Liver (tissue), 9 donors: ENCODE results near the gene ANKRD28. TPM values are rescaled to one million over a fixed set of nuclear protein-coding genes. Genes with fewer than 3 reads are reported as not detected.

Source experiments
- DNase-seq: peaks from one replicate; pipeline ENCODE4 v3.0.0-alpha.2; 2017; ENCODE audit warnings: low spot score
- H3K27ac ChIP-seq, 2 donors: one replicate each; pipeline ENCODE4 v1.7.0; 2013; ENCODE audit warnings: inconsistent platforms in 2 of 2, low read length in 2 of 2, control low read depth in 1 of 2, low read depth in 1 of 2, mild to moderate bottlenecking in 1 of 2
- H3K27me3 ChIP-seq, 4 donors: one replicate each; pipeline versions ENCODE4 v1.6.1 to v1.7.0; 2013; ENCODE audit warnings: low read length in 3 of 4, inconsistent platforms in 1 of 4, mild to moderate bottlenecking in 1 of 4, moderate library complexity in 1 of 4; ENCODE audit not compliant: control insufficient read depth in 4 of 4, insufficient read depth in 4 of 4
- H3K36me3 ChIP-seq, 4 donors: one replicate each; pipeline versions ENCODE4 v1.6.1 to v1.7.0; 2013; ENCODE audit warnings: low read length in 3 of 4, mild to moderate bottlenecking in 3 of 4, low read depth in 1 of 4, moderate library complexity in 1 of 4; ENCODE audit not compliant: control insufficient read depth in 4 of 4, insufficient read depth in 3 of 4
- H3K4me1 ChIP-seq, 4 donors: one replicate each; pipeline versions ENCODE4 v1.6.1 to v1.7.0; 2013; ENCODE audit warnings: low read length in 3 of 4, mild to moderate bottlenecking in 3 of 4, moderate library complexity in 1 of 4; ENCODE audit not compliant: control insufficient read depth in 4 of 4, insufficient read depth in 4 of 4
- H3K4me3 ChIP-seq, 3 donors: one replicate each; pipeline versions ENCODE4 v1.6.1 to v1.7.0; 2013; ENCODE audit warnings: low read length in 3 of 3, control low read depth in 1 of 3, low read depth in 1 of 3, mild to moderate bottlenecking in 1 of 3
- H3K9ac ChIP-seq, 2 donors: one replicate each; pipeline ENCODE4 v1.7.0; 2013; ENCODE audit warnings: low read length in 2 of 2, mild to moderate bottlenecking in 2 of 2, moderate library complexity in 2 of 2, control low read depth in 1 of 2, low read depth in 1 of 2
- H3K9me3 ChIP-seq, 4 donors: one replicate each; pipeline versions ENCODE4 v1.6.1 to v1.7.0; 2013; ENCODE audit warnings: low read length in 3 of 4; ENCODE audit not compliant: control insufficient read depth in 4 of 4
- ATF3 ChIP-seq: IDR thresholded peaks from 2 replicates; pipeline ENCODE4 v1.6.1; 2016; ENCODE audit warnings: antibody characterized with exemption
- EGR1 ChIP-seq, 2 donors: IDR thresholded peaks; 2 replicates each; pipeline ENCODE4 v1.6.1; 2016 to 2018; ENCODE audit warnings: antibody characterized with exemption in 2 of 2, low read depth in 2 of 2
- FOXA1 ChIP-seq: IDR thresholded peaks from 2 replicates; pipeline ENCODE4 v1.6.1; 2016; ENCODE audit warnings: antibody characterized with exemption
- GABPA ChIP-seq, 2 donors: IDR thresholded peaks in 1 of 2; conservative IDR thresholded peaks in 1 of 2; 2 replicates each; pipeline ENCODE4 v1.6.1; 2016; ENCODE audit warnings: antibody characterized with exemption in 2 of 2, mild to moderate bottlenecking in 1 of 2, moderate library complexity in 1 of 2
- HNF4A ChIP-seq, 2 donors: conservative IDR thresholded peaks; 2 replicates each; pipeline ENCODE4 v1.6.1; 2016; ENCODE audit warnings: antibody characterized with exemption in 2 of 2, mild to moderate bottlenecking in 2 of 2
- HNF4G ChIP-seq: IDR thresholded peaks from 2 replicates; pipeline ENCODE4 v1.6.1; 2016; ENCODE audit warnings: antibody characterized with exemption
- JUND ChIP-seq, 2 donors: IDR thresholded peaks; 2 replicates each; pipeline ENCODE4 v1.6.1; 2016; ENCODE audit warnings: antibody characterized with exemption in 2 of 2
- MAX ChIP-seq: IDR thresholded peaks from 2 replicates; pipeline ENCODE4 v1.6.1; 2016; ENCODE audit warnings: antibody characterized with exemption
- NR2F2 ChIP-seq: IDR thresholded peaks from 2 replicates; pipeline ENCODE4 v1.6.1; 2016; ENCODE audit warnings: antibody characterized with exemption
- REST ChIP-seq: IDR thresholded peaks from 2 replicates; pipeline ENCODE4 v1.6.1; 2016; ENCODE audit warnings: antibody characterized with exemption, mild to moderate bottlenecking
- RXRA ChIP-seq, 2 donors: IDR thresholded peaks; 2 replicates each; pipeline ENCODE4 v1.6.1; 2017 to 2018; ENCODE audit warnings: antibody characterized with exemption in 2 of 2, mild to moderate bottlenecking in 1 of 2
- SP1 ChIP-seq: IDR thresholded peaks from 2 replicates; pipeline ENCODE4 v1.6.1; 2018; ENCODE audit warnings: antibody characterized with exemption, mild to moderate bottlenecking
- TAF1 ChIP-seq: conservative IDR thresholded peaks from 2 replicates; pipeline ENCODE4 v1.6.1; 2016; ENCODE audit warnings: antibody characterized with exemption, mild to moderate bottlenecking
- YY1 ChIP-seq: IDR thresholded peaks from 2 replicates; pipeline ENCODE4 v1.6.1; 2016; ENCODE audit warnings: antibody characterized with exemption, mild to moderate bottlenecking
- WGBS: extraction: QIAGEN DNeasy Blood & Tissue Kit; methylation state at CpG from one replicate; pipeline ENCODE4 v1.1.7; 2013; 5-methylcytosine and 5-hydroxymethylcytosine counted together
- polyA plus RNA-seq, 2 donors: library from polyadenylated mRNA; stranded (reverse) in 1 of 2; unstranded in 1 of 2; fragments of 200-250 nt in 1 of 2; fragments of >200 nt in 1 of 2; fragmentation: Nextera tagmentation in 1 of 2; extraction: Ambion mirVana in 1 of 2; gene quantifications; one replicate each; pipeline versions ENCODE4 v1.2.1 to v1.2.3, GENCODE V29; 2013 to 2015
- total RNA-seq, 2 donors: library from RNA; depleted of rRNA; stranded (reverse); fragments of >200 nt; gene quantifications; one replicate each; pipeline ENCODE4 v1.2.3, GENCODE V29; 2014
- TF ChIP-seq, protein P1 (sequence below): fragments of 150-350 bp; IDR thresholded peaks from 2 replicates; pipeline ENCODE4 v1.5.1; 2017; ENCODE audit warnings: improper control_type of control experiment, low read depth, low read length; ENCODE audit not compliant: missing input control
- donor health status: healthy.
- donor health status: healthy.
- donor health status: healthy.
- donor health status: healthy.
- donor health status: healthy.

The ANKRD28 gene
- total and polyA plus RNA-seq, 4 donors: 9.2 to 39.1 (median 16.8) TPM

DNA sequence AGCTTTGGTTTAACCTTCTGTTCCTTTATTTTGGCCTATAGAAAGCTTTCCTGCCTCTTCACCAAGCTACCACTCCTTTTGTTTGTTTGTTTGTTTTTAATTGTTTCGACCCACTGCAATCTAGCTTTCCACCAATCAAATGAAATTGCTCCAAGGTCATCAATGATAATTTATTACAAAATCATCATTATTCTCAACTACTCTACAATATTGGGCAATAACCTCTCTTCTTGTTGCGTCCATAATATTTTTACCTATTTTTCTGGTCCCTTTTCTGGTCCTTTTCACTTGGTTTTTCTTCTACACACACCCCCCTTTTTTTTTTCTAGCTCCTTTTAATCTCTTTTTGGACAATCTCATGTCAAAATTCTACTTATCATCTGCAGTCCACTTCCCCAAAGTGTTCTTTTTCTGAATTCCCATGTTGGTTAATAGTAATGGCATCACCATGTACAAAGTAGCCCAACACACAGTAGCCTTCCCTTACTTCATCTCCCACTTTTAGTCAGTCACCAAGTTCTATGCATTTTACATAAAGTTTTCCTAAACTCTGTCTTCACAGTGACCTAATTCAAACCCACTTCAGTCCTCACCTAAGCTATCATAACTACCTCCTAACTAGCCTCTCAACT is 11.0 kb upstream of the ANKRD28 start:
- WGBS: 92% methylated on average over 2 of the region's 2 CpGs
- H3K4me1 ChIP-seq: peaks cover 0 to 2% (median 0%) of the 10 kb centered on the region in 4 donors
- no peaks in the 10 kb centered on the region for H3K9me3 ChIP-seq
- no peaks in the 10 kb centered on the region for H3K27me3 ChIP-seq
- no peaks in the 10 kb centered on the region for H3K36me3 ChIP-seq
- no peak overlapping the region for H3K4me3 ChIP-seq
- H3K27ac ChIP-seq: no peak overlapping the region
- TF ChIP-seq REST (no peak), FOXA1 (no peak), RXRA (IDR thresholded peaks at IDR 0.05) (no peak), SP1 (no peak), MAX (no peak), HNF4A (conservative IDR thresholded peaks at IDR 0.05) (no peak), NR2F2 (no peak)
- TF ChIP-seq, protein P1, sequence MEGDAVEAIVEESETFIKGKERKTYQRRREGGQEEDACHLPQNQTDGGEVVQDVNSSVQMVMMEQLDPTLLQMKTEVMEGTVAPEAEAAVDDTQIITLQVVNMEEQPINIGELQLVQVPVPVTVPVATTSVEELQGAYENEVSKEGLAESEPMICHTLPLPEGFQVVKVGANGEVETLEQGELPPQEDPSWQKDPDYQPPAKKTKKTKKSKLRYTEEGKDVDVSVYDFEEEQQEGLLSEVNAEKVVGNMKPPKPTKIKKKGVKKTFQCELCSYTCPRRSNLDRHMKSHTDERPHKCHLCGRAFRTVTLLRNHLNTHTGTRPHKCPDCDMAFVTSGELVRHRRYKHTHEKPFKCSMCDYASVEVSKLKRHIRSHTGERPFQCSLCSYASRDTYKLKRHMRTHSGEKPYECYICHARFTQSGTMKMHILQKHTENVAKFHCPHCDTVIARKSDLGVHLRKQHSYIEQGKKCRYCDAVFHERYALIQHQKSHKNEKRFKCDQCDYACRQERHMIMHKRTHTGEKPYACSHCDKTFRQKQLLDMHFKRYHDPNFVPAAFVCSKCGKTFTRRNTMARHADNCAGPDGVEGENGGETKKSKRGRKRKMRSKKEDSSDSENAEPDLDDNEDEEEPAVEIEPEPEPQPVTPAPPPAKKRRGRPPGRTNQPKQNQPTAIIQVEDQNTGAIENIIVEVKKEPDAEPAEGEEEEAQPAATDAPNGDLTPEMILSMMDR: no peak
- no peak overlapping the region for H3K9ac ChIP-seq
- no peak for DNase-seq

- no peaks in the 10 kb centered on the region for H3K36me3 ChIP-seq
- no peaks in the 10 kb centered on the region for H3K27me3 ChIP-seq
- H3K9ac ChIP-seq: no peak overlapping the region
- TF ChIP-seq NR2F2 (no peak), FOXA1 (no peak), GABPA (IDR thresholded peaks at IDR 0.05 in 1 of 2, conservative IDR thresholded peaks at IDR 0.05 in 1 of 2) (no peak), EGR1 (IDR thresholded peaks at IDR 0.05; ENCODE audit: low read depth in 2 of 2) (no peak), YY1 (no peak), RXRA (IDR thresholded peaks at IDR 0.05) (no peak), HNF4A (conservative IDR thresholded peaks at IDR 0.05) (no peak), JUND (IDR thresholded peaks at IDR 0.05) (no peak), REST (no peak), SP1 (no peak), ATF3 (no peak), TAF1 (no peak), HNF4G (no peak)
- DNase-seq: no peak
- no peak overlapping the region for H3K4me3 ChIP-seq
- no peaks in the 10 kb centered on the region for H3K9me3 ChIP-seq
- peaks cover 0 to 2% (median 0%) of the 10 kb centered on the region in 4 donors for H3K4me1 ChIP-seq
- no peak overlapping the region for H3K27ac ChIP-seq
- 76% methylated on average over 7 of the region's 7 CpGs for WGBS
These were observed 8.0 kb upstream of the ANKRD28 start for GRCh38 chr3:15805756-15806266.
